ENCODE measurements around the gene ACTL7A.
"Not testable (repeated sequence)": the region's sequence is repeated elsewhere in the genome, so short reads cannot be mapped to it uniquely, and the experiment has no call there.

Gene ACTL7A

GRCh38 chr9:108880738-108881316 is 18.8 kb downstream of the ACTL7A start:
- DNase-seq: no peak

- no peak for DNase-seq
These were observed 20.2 kb downstream of the ACTL7A start for GRCh38 chr9:108882052-108882888.

- no peak for DNase-seq
These were observed 21.0 kb downstream of the ACTL7A start for GRCh38 chr9:108883085-108883484.

GRCh38 chr9:108884701-108885100 is 22.6 kb downstream of the ACTL7A start:
- no peak for DNase-seq

GRCh38 chr9:108885643-108886348 is 23.7 kb downstream of the ACTL7A start:
- DNase-seq: peak; percentile 87

DNA sequence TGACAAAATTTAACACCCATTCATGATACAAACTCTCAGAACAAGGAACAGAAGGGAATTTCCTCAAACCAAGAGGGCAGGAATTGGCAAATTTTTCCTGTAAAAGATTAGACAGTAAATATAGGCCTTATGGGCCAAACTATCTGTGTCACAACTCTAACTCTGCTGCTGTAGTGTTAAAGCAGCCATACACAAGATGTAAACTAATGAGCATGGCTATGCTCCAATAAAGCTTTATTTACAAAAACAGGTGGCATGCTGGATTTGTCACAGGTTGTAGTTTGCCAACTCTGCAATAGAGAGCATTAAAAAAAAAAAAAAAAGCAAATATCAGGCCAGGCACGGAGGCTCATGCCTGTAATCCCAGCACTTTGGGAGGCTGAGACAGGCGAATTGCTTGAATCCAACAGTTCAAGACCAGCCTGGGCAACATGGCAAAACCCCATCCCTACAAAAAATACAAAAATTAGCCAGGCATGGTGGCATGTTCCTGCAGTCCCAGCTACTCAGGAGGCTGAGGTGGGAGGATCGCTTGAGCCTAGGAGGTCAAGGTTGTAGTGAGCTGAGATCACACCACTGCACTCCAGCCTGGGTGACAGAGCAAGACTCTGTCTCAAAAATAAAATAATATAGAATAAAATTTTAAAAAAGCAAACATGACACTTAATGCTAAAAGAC is 24.7 kb downstream of the ACTL7A start:
- DNase-seq: peak; percentile 43

- peak; percentile 8 for DNase-seq
These were observed 27.6 kb downstream of the ACTL7A start for GRCh38 chr9:108889649-108890067.

GRCh38 chr9:108894225-108894997 is 32.3 kb downstream of the ACTL7A start:
- no peak for DNase-seq

GRCh38 chr9:108897324-108898096 is 35.4 kb downstream of the ACTL7A start:
- peak; percentile 15 for DNase-seq

- DNase-seq: not testable (repeated sequence)
These were observed 37.1 kb downstream of the ACTL7A start for GRCh38 chr9:108899023-108899695.

DNA sequence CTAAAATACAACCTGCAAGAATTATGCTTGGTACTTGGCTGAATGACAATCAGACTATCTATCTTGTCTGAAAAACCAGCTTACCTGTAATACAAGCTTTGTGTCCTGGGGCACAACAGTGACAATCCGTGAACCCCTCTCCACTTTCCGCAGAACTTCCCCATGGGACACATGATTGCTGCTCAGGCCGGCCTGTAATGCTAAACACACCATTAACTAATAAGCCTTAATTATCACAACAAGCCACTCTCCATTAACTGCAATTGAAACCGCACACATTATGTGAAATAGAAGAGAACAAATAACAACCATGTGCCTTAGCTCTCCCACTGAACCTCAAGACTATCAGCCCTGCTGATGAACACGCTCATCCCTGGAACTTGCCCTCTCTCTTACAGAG is 38.1 kb downstream of the ACTL7A start:
- no peak for DNase-seq

DNA sequence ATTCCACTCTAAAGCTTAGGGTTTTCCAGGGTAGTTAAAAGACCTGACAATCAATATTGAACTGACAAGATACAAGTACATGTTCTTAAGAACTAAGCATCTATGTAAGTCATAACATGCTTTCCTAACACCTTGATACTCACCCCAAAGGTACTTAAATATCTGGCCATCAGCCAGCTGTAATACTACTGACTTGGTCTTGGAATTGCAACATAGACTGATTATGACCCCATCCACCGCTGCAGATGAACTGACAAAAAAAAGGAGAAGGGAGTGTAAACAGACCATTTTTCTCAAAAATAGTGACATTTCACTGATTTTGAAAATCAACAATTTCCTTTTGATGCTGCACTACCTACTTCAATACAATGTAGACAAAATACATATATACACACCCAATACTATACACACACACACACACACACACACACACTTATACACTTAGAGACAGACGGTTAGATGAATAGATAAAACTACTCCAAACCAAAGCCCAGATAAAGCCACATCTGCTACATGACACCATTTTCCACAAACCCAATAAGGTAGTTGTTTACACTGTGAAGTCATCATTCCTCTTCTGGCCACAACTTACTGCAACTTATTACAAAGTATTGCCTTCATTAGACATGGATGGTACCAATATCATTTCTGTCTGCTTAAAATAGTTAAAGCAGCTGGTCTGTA is 41.5 kb downstream of the ACTL7A start:
- DNase-seq: peak; percentile 51

- peak; percentile 25 for DNase-seq
These were observed 42.1 kb downstream of the ACTL7A start for GRCh38 chr9:108904161-108904560.

GRCh38 chr9:108905494-108905893 is 43.4 kb downstream of the ACTL7A start:
- DNase-seq: peak; percentile 57

DNA sequence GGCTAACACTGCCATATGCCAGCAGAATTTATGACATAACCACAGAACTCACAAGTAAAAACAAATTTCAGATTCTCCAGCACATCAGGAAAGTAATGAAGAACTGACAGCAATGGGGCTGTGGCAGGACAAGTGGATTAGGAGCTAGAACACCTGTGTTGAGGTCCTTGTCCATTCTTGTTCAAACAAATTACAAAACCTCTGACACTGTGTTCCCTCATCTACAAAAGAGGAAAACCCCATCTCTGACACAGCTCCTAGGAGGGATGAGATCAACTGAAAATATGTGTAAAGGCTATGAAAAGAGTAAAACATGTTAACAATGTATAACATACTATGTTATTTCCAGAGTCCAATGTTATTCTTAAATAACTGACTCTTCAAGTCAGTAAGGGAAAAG is 48.3 kb downstream of the ACTL7A start:
- DNase-seq: no peak

DNA sequence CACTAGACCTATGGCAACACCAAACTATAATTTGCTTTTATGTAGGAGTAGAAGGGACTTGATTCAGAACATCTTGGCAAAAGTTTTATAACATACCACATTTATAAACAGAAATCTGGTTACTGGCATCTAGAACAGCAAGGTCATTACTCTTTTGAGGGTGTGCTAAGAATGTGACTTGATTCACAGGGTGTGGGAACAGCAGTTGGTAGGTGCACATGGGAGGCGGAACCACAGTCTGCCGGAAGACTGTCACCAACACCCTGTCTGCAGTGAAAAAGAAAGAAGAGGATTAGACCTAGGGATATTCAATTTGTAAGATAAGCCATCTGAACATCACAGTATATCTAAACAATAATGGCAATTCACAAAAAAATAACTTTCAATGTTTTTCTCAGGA is 48.8 kb downstream of the ACTL7A start:
- no peak for DNase-seq

DNA sequence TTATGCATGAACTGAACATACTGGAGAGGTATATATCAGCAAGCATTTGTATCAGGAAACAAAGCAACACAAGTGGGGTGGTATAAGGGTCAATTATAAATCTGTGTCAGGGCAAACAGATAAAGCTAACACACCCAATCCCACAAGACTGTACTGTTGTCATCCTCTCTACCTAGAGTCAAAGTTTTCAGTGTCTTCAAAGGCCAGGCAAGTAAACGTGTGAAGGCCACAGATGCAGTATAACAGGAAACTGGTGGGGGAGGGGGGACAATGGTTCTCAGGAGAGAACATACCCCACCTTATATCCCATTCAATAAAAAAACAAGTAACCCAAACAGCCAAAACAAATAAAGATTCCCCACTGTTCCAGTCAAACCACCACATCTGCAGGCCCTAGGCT is 49.8 kb downstream of the ACTL7A start:
- no peak for DNase-seq
